Posterior cingulate gyrus (tissue), 11 donors: ENCODE results near the gene ZBTB20.

Source experiments
- DNase-seq, 10 donors: peaks; one replicate each; pipeline versions ENCODE4 v3.0.0 to v3.0.0-alpha.2; 2020 to 2021; ENCODE audit warnings: mixed read lengths in 3 of 10
- intact Hi-C: fragments of 100-400 bp; cut with DNase I; formaldehyde crosslinking; loops from one replicate; pipeline ENCODE4 v1.15.1; 2023

Gene ZBTB20

GRCh38 chr3:114880078-114880477 is 267.0 kb downstream of the ZBTB20 start:
- peak in 3 of 10 donors; percentile 12 to 61 (median 39) for DNase-seq
- intact Hi-C loops: no loop called here

- intact Hi-C loops: no loop called here
- no peak for DNase-seq
Observed at GRCh38 chr3:114879059-114880031, 267.7 kb downstream of the ZBTB20 start.

DNA sequence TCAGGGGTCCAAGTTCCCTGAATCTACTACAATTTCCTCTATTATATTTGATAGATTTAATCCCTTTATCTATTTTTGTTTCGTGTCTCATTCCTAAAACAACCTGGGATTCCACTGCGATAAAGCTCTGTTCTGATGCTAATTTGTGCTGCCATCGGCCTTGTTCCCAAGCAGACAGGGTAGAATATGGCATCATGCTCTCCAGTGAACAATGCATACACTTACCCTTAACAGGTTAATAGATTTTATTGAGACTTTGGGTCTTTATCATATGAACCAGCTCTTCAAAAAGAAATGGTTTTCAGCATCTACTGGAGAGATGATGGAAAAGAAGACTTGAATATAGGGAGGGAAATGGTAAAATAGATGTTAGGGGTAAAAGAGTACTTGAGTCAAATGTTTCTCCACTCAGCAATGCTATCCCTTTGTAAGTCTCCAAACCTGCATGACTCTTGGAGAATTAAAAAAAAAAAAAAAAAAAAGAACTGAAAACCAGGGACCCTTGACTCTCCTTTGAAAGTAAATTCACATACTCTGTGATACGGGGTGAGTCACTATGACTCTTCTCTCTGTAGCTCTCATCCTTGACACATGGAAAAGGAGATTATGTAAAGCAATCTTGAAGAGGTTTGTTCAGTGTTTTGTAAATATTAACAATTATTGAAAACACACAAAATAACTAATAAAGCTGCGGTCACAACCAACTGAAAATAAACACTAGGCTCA is 268.8 kb downstream of the ZBTB20 start:
- no peak for DNase-seq
- intact Hi-C loops: no loop called here

- intact Hi-C loops: no loop called here
- no peak for DNase-seq
Observed at GRCh38 chr3:114877378-114878113, 269.5 kb downstream of the ZBTB20 start.

- no peak for DNase-seq
- intact Hi-C loops: no loop called here
Observed at GRCh38 chr3:114874522-114874971, 272.5 kb downstream of the ZBTB20 start.

DNA sequence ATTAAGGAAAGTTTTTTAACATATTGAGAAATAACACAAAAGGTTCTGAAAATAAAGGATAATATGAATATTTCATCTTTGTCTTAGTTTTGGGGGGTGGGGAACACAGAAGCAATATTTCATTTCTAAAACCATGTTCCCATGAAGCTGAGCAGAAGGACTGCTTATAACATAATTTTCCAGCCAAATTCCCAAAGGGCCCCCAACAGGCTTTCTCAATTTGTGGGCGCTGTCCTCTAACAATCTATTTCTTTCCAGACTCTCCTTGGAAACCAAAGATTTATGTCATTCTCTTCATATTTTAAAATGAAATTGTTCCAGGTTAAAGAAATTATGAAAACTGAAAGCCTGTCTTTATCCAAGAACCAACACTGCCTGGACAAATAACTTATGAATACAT is 273.5 kb downstream of the ZBTB20 start:
- intact Hi-C loops: no loop called here
- no peak for DNase-seq

GRCh38 chr3:114872588-114872987 is 274.5 kb downstream of the ZBTB20 start:
- no peak for DNase-seq
- intact Hi-C loops: no loop called here

GRCh38 chr3:114872050-114872449 is 275.0 kb downstream of the ZBTB20 start:
- intact Hi-C loops: no loop called here

GRCh38 chr3:114867835-114868503 is 279.1 kb downstream of the ZBTB20 start:
- intact Hi-C loops: no loop called here
- DNase-seq: no peak

More at GRCh38 chr3:114872050-114872449, 275.0 kb downstream of the ZBTB20 start:
- DNase-seq: no peak

DNA sequence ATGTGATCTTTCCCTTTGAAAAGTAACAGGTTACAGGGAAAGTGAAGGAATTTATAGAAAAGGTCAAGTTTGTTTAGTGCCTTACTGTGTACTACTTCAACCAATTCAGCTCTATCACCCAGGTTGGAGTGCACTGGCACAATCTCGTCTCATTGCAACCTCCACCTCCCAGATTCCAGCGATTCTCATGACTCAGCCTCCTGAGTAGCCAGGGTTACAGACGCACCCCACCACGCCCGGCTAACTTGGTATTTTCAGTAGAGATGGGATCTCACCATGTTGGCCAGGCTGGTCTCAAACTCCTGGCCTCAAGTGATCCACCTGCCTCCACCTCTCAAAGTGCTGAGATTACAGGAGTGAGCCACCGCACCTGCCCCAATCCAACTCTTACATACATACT is 279.7 kb downstream of the ZBTB20 start:
- intact Hi-C loops: no loop called here

GRCh38 chr3:114866430-114866829 is 280.7 kb downstream of the ZBTB20 start:
- intact Hi-C loops: no loop called here
- DNase-seq: no peak

More for the DNA sequence above, 279.7 kb downstream of the ZBTB20 start:
- DNase-seq: no peak

- DNase-seq: no peak
- intact Hi-C loops: no loop called here
Observed at GRCh38 chr3:114864970-114865369, 282.1 kb downstream of the ZBTB20 start.

DNA sequence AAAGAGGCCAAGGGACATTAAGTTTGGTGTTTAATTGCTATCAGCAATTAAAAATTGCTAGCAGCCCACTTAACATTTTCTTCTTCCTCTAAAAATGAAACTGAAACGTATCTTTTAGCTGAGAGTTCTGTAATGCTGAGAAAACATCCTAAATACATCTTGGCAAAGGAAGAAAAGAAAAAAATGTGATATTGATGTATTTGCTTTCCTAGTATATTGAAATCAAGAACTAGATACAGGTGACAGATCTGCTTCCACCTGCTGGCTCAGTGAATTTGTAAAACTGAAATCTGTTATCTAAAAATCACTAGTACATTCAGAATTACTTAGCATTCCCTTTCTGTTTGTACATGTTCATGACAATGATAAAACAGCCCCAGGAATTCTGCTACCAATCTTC is 283.2 kb downstream of the ZBTB20 start:
- no peak for DNase-seq
- intact Hi-C loops: no loop called here

- no peak for DNase-seq
Observed at GRCh38 chr3:114861666-114862065, 285.4 kb downstream of the ZBTB20 start.

DNA sequence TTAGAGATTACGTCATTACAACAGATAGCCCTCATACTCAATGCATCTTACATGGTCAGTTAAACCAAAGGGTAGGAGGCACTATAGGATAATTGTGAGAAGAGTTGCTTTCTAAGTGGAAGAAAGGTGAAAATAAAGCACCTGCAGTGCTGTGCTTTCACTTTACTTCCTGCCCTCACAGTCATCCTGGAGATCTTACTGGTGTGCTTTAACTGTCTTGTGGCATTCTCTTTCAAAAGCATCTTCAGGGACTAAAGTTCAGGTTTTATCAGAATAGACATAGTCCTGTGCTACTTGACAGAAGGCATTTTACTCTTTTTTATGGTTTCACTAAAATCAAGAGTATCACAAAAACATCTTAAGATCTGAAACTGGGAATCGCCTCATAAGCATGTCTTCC is 286.6 kb downstream of the ZBTB20 start:
- DNase-seq: no peak
- intact Hi-C loops: no loop called here

More at GRCh38 chr3:114861666-114862065, 285.4 kb downstream of the ZBTB20 start:
- intact Hi-C loops: no loop called here

GRCh38 chr3:114858329-114858728 is 288.8 kb downstream of the ZBTB20 start:
- DNase-seq: no peak
- intact Hi-C loops: no loop called here

- no peak for DNase-seq
- intact Hi-C loops: no loop called here
Observed at GRCh38 chr3:114857299-114857701, 289.8 kb downstream of the ZBTB20 start.

GRCh38 chr3:114856835-114857234 is 290.3 kb downstream of the ZBTB20 start:
- intact Hi-C loops: no loop called here
- DNase-seq: no peak

GRCh38 chr3:114855839-114856238 is 291.2 kb downstream of the ZBTB20 start:
- DNase-seq: no peak
- intact Hi-C loops: no loop called here

- intact Hi-C loops: no loop called here
- DNase-seq: no peak
Observed at GRCh38 chr3:114852966-114853365, 294.1 kb downstream of the ZBTB20 start.
